HCEC 1CT (cell line): ENCODE results near the gene RPS19BP1.

Experiments used
- DNase-seq: peaks from one replicate; pipeline ENCODE4 v3.0.0-alpha.2; 2017

The RPS19BP1 gene

DNA sequence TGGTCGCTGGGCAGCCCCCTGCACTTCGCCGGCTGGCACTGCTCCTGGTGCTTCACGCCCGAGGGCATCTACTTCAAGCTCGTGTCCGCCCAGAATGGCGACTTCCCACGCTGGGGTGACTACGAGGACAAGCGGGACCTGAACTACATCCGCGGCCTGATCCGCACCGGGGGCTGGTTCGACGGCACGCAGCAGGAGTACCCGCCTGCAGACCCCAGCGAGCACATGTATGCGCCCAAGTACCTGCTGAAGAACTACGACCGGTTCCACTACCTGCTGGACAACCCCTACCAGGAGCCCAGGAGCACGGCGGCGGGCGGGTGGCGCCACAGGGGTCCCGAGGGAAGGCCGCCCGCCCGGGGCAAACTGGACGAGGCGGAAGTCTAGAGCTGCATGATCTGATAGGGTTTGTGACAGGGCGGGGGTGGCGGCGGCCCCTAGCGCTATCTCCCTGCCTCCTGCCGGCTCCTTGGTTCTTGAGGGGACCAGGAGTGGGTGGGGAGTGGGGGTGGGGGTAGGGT lies 43.9 kb downstream of the RPS19BP1 start:
- DNase-seq, result no peak

GRCh38 chr22:39487826-39488520 lies 44.6 kb downstream of the RPS19BP1 start:
- no peak for DNase-seq

GRCh38 chr22:39486951-39487825 lies 45.4 kb downstream of the RPS19BP1 start:
- DNase-seq, result no peak

DNA sequence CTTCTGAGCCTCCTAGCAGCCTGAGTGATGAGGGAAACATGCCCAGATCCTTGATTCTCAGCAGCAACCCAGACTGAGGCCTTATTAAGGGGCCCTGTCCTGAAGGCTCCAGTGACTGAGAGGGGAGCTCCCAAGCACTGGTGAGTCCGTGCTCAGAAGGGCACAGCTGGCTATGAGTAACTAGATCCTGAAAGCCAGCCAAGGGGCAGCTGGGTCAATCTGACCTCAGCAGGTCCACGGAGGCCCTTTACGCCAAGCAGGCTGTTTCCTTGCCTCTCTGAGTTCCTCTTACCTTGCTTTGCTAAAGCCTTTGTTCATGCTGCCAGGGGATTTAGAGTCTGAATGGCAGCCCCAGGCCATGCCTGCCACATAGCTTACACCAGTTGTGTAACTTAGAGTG lies 49.8 kb downstream of the RPS19BP1 start:
- DNase-seq, result peak; percentile 81

GRCh38 chr22:39481595-39481994 lies 51.0 kb downstream of the RPS19BP1 start:
- DNase-seq, result no peak

GRCh38 chr22:39481054-39481453 lies 51.5 kb downstream of the RPS19BP1 start:
- DNase-seq, result no peak

DNA sequence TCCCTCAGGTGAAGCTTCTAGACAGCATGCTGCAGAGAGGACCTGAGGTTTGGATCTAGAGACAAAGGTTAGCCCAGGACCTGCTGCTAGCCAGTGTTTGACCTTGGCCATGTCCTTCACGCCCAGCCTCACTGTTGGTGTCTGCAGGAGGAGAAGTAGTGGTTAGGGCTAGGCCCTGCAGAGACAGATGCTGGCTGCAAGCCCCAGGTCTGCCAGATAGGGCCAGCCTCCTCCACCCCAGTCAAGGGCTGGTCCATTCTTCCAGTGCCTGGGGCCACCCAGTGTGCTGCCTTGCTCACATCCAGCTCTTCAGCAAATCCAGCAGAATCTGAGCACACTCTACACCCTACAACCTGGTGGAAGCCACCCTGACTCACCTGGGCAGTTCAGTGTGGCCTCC lies 52.0 kb downstream of the RPS19BP1 start:
- no peak for DNase-seq

- DNase-seq, result no peak
Observed at GRCh38 chr22:39479254-39479653, 53.3 kb downstream of the RPS19BP1 start.
